ENCODE measurements around the gene HCN4. TPM values are rescaled to one million over a fixed set of nuclear protein-coding genes. Genes with fewer than 3 reads are reported as not detected.

The HCN4 gene
- total and polyA plus RNA-seq, 2 of the 8 experiments (the other 6 are each of a cell fraction or from before 2014, with no cell fraction given) = 3.7 to 8.5 TPM

DNA sequence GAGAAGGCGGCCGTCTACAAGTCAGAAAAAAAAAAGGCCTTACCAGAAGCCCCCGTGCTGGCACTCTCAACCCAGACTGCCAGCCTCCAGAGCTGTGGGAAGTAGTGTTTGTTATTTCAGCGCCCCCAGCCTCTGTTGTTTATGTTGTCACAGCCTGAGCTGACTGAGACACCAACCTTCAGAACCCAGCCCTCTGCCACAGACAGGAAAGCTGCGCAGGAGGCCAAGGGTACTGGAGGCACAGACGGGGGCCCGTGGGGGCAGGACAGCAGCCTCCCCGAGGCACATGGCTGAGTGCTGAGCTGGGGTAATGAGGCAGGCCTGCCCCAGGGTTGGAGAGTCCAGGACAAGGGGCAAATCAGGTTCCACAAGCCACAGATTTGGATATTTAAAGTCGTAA, 33.7 kb downstream of the HCN4 start:
- no peak overlapping the region for H3K4ac ChIP-seq (replicated peaks; ENCODE audit: insufficient read length, low read depth, low read length)
- H4K20me1 ChIP-seq (replicated peaks in 1 of 2; ENCODE audit: control insufficient read depth in 1 of 2, insufficient read depth in 2 of 2, low read length in 2 of 2) = peaks cover 2% of the 10 kb centered on the region in 2 experiments
- no peaks in the 10 kb centered on the region for H3K23me2 ChIP-seq (ENCODE audit: low read depth, low read length)
- no peaks in the 10 kb centered on the region for H3K9me3 ChIP-seq (ENCODE audit: insufficient read depth in 2 of 2, low read depth in 1 of 2, low read length in 1 of 2)
- POLR2A ChIA-PET (ENCODE audit: partially characterized antibody) = interaction anchor here (1.3 to 1.6 kb wide), 2 partner anchors 10 to 271 kb away, joined by 5 to 6 read pairs; no protein-coding TSS in a partner anchor
- H2BK12ac ChIP-seq (ENCODE audit: low read depth, low read length) = no peak overlapping the region
- H3K27me3 ChIP-seq (replicated peaks in 1 of 4; ENCODE audit: control insufficient read depth in 3 of 4, extremely low read depth in 1 of 4, insufficient read depth in 3 of 4, low read length in 3 of 4) = no peaks in the 10 kb centered on the region
- no peak overlapping the region; the same call in 1 of the 2 replicates for H2BK5ac ChIP-seq (ENCODE audit: low read depth, low read length)
- H3K4me3 ChIP-seq (ENCODE audit: extremely low read depth in 1 of 4, insufficient read depth in 2 of 4, low read depth in 3 of 4, low read length in 4 of 4) = no peak overlapping the region
- H3K18ac ChIP-seq (ENCODE audit: extremely low read depth, low read length) = no peak overlapping the region
- no peak overlapping the region for H3K56ac ChIP-seq (replicated peaks; ENCODE audit: insufficient read length, low read depth, low read length)
- no peak overlapping the region for H2AK5ac ChIP-seq (ENCODE audit: low read depth, low read length)
- H4K5ac ChIP-seq (ENCODE audit: insufficient read length, low read depth, low read length) = no peak overlapping the region
- no peak overlapping the region for H3K4me2 ChIP-seq (ENCODE audit: insufficient read depth in 1 of 2, low read depth in 2 of 2, low read length in 2 of 2)
- H2BK15ac ChIP-seq (ENCODE audit: low read length) = no peak overlapping the region
- WGBS, 2 experiments (ENCODE audit: extremely low coverage in 1 of 2, insufficient coverage in 1 of 2, insufficient read length in 1 of 2, insufficient replicate concordance in 2 of 2, low coverage in 1 of 2, low lambda C conversion rate in 2 of 2, missing lambda C conversion rate in 1 of 2) = 88% methylated on average over 9 of the region's 9 CpGs; no CpG with 5 or more reads in 1 of the 2 experiments
- no peak overlapping the region for H2BK120ac ChIP-seq (replicated peaks; ENCODE audit: low read depth, low read length)
- H4K91ac ChIP-seq (replicated peaks; ENCODE audit: insufficient read length, low read length) = no peak overlapping the region
- no peak for FAIRE-seq
- H4K8ac ChIP-seq (ENCODE audit: extremely low read depth, insufficient read depth, low read length) = 0 out of 2 replicates have a peak overlapping the region, but pooled peaks have one; percentile 69
- no peak overlapping the region for H2BK20ac ChIP-seq (ENCODE audit: low read length)
- H3K36me3 ChIP-seq (ENCODE audit: control insufficient read depth in 2 of 4, insufficient read depth in 4 of 4, low read length in 3 of 4) = no peaks in the 10 kb centered on the region; a peak in 3 of 8 replicates
- H3K9ac ChIP-seq (replicated peaks in 1 of 4; ENCODE audit: extremely low read depth in 1 of 4, low read depth in 3 of 4, low read length in 3 of 4) = no peak overlapping the region
- no peak overlapping the region for H2AFZ ChIP-seq (ENCODE audit: low read length)
- H3K14ac ChIP-seq (ENCODE audit: insufficient read length) = no peak overlapping the region
- H3K23ac ChIP-seq (ENCODE audit: insufficient read length) = no peak overlapping the region
- H3K79me1 ChIP-seq (ENCODE audit: low read depth, low read length) = peaks cover 8% of the 10 kb centered on the region
- peaks cover 0 to 8% of the 10 kb centered on the region in 2 experiments; a peak in 2 of 4 replicates for H3K79me2 ChIP-seq (ENCODE audit: control insufficient read depth in 1 of 2, insufficient read depth in 2 of 2, low read length in 2 of 2)
- CTCF ChIA-PET (ENCODE audit: partially characterized antibody) = interaction anchor here (0.7 to 1.8 kb wide), 8 partner anchors 10 to 576 kb away, joined by 3 to 6 read pairs (median 4); no protein-coding TSS in a partner anchor
- peaks cover 0 to 8% (median 3%) of the 10 kb centered on the region in 4 experiments; a peak in 2 of 7 replicates for H3K4me1 ChIP-seq (replicated peaks in 1 of 4; ENCODE audit: control insufficient read depth in 3 of 4, insufficient read depth in 4 of 4, low read length in 3 of 4)
- no peak for DNase-seq (ENCODE audit: low read depth in 1 of 2, low spot score in 2 of 2)
- H3K27ac ChIP-seq (ENCODE audit: low read depth, low read length) = no peak overlapping the region
- TF ChIP-seq NANOG (IDR thresholded peaks at IDR 0.05; ENCODE audit: insufficient read depth, low read depth, low read length, poor library complexity, severe bottlenecking) (no peak), KDM4A (IDR thresholded peaks at IDR 0.05; ENCODE audit: low read depth, low read length, severe bottlenecking) (no peak)
- TF ChIP-seq, protein P1, sequence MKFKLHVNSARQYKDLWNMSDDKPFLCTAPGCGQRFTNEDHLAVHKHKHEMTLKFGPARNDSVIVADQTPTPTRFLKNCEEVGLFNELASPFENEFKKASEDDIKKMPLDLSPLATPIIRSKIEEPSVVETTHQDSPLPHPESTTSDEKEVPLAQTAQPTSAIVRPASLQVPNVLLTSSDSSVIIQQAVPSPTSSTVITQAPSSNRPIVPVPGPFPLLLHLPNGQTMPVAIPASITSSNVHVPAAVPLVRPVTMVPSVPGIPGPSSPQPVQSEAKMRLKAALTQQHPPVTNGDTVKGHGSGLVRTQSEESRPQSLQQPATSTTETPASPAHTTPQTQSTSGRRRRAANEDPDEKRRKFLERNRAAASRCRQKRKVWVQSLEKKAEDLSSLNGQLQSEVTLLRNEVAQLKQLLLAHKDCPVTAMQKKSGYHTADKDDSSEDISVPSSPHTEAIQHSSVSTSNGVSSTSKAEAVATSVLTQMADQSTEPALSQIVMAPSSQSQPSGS (IDR thresholded peaks at IDR 0.05; ENCODE audit: low read length) = no peak
